GM19193 (cell line): ENCODE results near the gene MERTK.

Experiments
- POLR2A ChIP-seq: IDR thresholded peaks from 4 replicates; pipeline ENCODE4 v1.6.1; 2011; ENCODE audit not compliant: insufficient read depth, insufficient read length; ENCODE audit errors: extremely low read depth

The MERTK gene

GRCh38 chr2:111897924-111898702 lies at the start of gene MERTK:
MERTK (plus strand) TSS chr2:111898607; CDS start chr2:111898736, 129 bp downstream.
- peak; percentile 50 for TF ChIP-seq POLR2A

- TF ChIP-seq POLR2A = peak; percentile 92
Observed at GRCh38 chr2:111883661-111884591, 14.5 kb upstream of the MERTK start, which contains the start of gene ANAPC1. ANAPC1 (minus strand) TSS chr2:111884193; CDS start chr2:111880825, 3,368 bp downstream.

- no peak for TF ChIP-seq POLR2A
Observed at GRCh38 chr2:111884592-111884964, 13.8 kb upstream of the MERTK start.

GRCh38 chr2:111896024-111896423 lies 2.4 kb upstream of the MERTK start:
- TF ChIP-seq POLR2A = no peak

- TF ChIP-seq POLR2A = no peak
Observed at GRCh38 chr2:111896576-111896975, 1.8 kb upstream of the MERTK start.

GRCh38 chr2:111897630-111897923 lies 830 bp upstream of the MERTK start:
- no peak for TF ChIP-seq POLR2A

GRCh38 chr2:111898703-111899514 lies 502 bp downstream of the MERTK start:
- no peak for TF ChIP-seq POLR2A

- no peak for TF ChIP-seq POLR2A
Observed at GRCh38 chr2:111900859-111901258, 2.5 kb downstream of the MERTK start.

GRCh38 chr2:111903516-111903915 lies 5.1 kb downstream of the MERTK start:
- no peak for TF ChIP-seq POLR2A

GRCh38 chr2:111903930-111904439 lies 5.6 kb downstream of the MERTK start:
- TF ChIP-seq POLR2A = no peak

GRCh38 chr2:111904726-111905474 lies 6.5 kb downstream of the MERTK start:
- no peak for TF ChIP-seq POLR2A

GRCh38 chr2:111905990-111906735 lies 7.8 kb downstream of the MERTK start:
- no peak for TF ChIP-seq POLR2A

GRCh38 chr2:111908578-111908977 lies 10.2 kb downstream of the MERTK start:
- no peak for TF ChIP-seq POLR2A
